Endothelial cell of umbilical vein (primary cell): ENCODE data around the gene C19orf85.

ENCODE experiments used
- MYC ChIP-seq: IDR thresholded peaks from one replicate; pipeline ENCODE4 v1.6.1; 2011; ENCODE audit warnings: mild to moderate bottlenecking, low read depth, low read length
- POLR2A ChIP-seq: IDR thresholded peaks from 2 replicates; pipeline ENCODE4 v1.6.1; 2012; ENCODE audit warnings: low read depth, mild to moderate bottlenecking, control low read depth, low read length
- TF ChIP-seq, protein P1 (sequence below), 2 donors: IDR thresholded peaks; 1 replicate in 1 of 2; 2 replicates in 1 of 2; pipeline ENCODE4 v1.5.1; 2011; ENCODE audit warnings: low read length in 2 of 2, mild to moderate bottlenecking in 2 of 2, moderate library complexity in 2 of 2, control low read depth in 1 of 2, inconsistent platforms in 1 of 2, low read depth in 1 of 2; ENCODE audit not compliant: insufficient read depth in 1 of 2; ENCODE audit errors: extremely low read depth in 1 of 2

GRCh38 chr19:55436847-55437246, 27.7 kb downstream of the C19orf85 start:
- TF ChIP-seq, protein P1, sequence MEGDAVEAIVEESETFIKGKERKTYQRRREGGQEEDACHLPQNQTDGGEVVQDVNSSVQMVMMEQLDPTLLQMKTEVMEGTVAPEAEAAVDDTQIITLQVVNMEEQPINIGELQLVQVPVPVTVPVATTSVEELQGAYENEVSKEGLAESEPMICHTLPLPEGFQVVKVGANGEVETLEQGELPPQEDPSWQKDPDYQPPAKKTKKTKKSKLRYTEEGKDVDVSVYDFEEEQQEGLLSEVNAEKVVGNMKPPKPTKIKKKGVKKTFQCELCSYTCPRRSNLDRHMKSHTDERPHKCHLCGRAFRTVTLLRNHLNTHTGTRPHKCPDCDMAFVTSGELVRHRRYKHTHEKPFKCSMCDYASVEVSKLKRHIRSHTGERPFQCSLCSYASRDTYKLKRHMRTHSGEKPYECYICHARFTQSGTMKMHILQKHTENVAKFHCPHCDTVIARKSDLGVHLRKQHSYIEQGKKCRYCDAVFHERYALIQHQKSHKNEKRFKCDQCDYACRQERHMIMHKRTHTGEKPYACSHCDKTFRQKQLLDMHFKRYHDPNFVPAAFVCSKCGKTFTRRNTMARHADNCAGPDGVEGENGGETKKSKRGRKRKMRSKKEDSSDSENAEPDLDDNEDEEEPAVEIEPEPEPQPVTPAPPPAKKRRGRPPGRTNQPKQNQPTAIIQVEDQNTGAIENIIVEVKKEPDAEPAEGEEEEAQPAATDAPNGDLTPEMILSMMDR (IDR thresholded peaks at IDR 0.05; ENCODE audit: extremely low read depth in 1 of 2, insufficient read depth in 1 of 2, low read depth in 1 of 2, low read length in 2 of 2) = no peak
- TF ChIP-seq POLR2A = no peak
- no peak for TF ChIP-seq MYC
